ENCODE data around the gene PYGB.
"Not testable (repeated sequence)": the region's sequence is repeated elsewhere in the genome, so short reads cannot be mapped to it uniquely, and the experiment has no call there.

The PYGB gene

GRCh38 chr20:25310268-25310920 lies 62.5 kb downstream of the PYGB start:
- no peak for DNase-seq (ENCODE audit: low read depth in 1 of 2, low spot score in 1 of 2)

- no peak for DNase-seq (ENCODE audit: low read depth in 1 of 2, low spot score in 1 of 2)
Observed at GRCh38 chr20:25310921-25311728, 63.2 kb downstream of the PYGB start.

DNA sequence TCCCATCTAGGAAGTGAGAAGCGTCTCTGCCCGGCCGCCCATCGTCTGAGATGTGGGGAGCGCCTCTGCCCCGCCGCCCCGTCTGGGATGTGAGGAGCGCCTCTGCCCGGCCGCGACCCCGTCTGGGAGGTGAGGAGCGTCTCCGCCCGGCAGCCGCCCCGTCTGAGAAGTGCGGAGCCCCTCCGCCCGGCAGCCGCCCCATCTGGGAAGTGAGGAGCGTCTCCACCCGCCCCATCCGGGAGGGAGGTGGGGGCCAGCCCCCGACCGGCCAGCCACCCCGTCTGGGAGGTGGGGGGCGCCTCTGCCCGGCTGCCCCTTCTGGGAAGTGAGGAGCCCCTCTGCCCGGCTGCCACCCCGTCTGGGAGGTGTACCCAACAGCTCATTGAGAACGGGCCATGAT lies 64.8 kb downstream of the PYGB start:
- DNase-seq (ENCODE audit: low read depth in 1 of 2, low spot score in 1 of 2), result not testable (repeated sequence)

GRCh38 chr20:25313593-25313992 lies 65.7 kb downstream of the PYGB start:
- DNase-seq (ENCODE audit: low read depth in 1 of 2, low spot score in 1 of 2), result no peak

- no peak for DNase-seq (ENCODE audit: low read depth in 1 of 2, low spot score in 1 of 2)
Observed at GRCh38 chr20:25314497-25315417, 66.9 kb downstream of the PYGB start.

DNA sequence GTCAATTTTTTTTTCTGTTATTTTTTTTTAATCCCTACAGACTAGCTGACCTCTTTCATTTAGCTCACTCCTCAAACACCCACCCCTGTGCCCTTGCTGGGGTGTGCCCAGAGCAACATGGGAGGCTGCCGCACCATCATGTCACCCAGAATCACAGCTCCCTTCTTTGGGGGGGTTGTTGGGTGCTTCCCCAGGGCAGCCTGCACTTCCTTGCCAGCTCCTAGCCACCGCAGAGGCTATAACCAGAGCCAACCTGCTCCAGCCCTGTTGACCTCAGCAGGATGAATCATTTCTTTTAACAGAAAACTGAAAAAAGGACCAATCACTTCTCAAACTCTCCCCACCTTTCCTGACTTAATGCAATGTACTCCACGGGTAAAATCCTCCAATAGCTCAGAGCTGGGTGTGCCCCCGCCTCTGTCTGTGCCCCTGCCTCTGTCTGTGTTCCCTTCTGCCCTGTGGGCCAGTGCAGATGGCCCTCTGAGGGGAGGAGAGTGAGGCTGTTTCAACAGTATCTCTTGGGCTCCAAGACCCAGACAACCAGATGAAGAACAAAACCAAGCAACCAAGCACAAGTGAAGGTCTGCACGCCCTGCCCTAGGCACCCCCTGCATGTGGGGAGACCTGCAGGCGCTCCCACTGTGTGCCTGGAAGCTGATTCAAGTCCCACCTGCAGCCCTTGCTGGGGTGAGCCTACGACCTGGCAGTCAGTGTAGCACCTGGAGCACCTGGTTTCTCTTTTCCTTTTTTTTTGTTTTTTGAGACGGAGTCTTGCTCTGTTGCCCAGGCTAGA lies 67.7 kb downstream of the PYGB start:
- no peak for DNase-seq (ENCODE audit: low read depth in 1 of 2, low spot score in 1 of 2)

DNA sequence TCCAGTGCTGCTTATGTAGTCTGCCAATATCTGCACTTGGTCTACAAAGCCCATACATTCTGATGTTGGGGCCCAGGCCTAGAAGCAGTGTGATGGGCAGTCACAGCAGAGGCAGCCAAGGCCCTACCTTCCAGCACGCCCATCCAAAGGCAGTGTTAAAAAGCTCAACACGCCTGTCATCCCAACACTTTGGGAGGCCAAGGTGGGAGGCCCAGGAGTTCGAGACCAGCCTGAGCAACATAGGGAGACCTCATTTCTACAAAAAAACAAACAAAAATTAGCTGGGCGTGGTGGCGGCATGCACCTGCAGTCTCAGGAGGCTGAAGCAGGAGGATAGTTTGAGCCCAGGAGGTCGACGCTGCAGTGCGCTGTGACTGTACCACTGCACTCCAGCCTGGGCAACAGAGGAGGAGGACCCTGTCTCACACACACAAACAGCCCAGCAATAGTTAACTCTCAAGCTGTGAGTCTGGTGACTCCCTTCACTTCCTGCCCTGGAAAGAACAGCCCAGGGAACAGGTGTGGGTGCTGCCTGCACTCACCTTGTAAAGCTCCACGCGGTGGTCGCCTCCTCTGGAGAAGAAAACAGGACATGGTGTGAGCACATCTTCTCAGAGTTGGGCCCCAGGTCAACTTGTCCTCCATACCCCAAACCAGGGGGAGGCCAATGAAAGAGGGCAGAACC lies 68.8 kb downstream of the PYGB start:
- DNase-seq (ENCODE audit: low read depth in 1 of 2, low spot score in 1 of 2), result no peak

DNA sequence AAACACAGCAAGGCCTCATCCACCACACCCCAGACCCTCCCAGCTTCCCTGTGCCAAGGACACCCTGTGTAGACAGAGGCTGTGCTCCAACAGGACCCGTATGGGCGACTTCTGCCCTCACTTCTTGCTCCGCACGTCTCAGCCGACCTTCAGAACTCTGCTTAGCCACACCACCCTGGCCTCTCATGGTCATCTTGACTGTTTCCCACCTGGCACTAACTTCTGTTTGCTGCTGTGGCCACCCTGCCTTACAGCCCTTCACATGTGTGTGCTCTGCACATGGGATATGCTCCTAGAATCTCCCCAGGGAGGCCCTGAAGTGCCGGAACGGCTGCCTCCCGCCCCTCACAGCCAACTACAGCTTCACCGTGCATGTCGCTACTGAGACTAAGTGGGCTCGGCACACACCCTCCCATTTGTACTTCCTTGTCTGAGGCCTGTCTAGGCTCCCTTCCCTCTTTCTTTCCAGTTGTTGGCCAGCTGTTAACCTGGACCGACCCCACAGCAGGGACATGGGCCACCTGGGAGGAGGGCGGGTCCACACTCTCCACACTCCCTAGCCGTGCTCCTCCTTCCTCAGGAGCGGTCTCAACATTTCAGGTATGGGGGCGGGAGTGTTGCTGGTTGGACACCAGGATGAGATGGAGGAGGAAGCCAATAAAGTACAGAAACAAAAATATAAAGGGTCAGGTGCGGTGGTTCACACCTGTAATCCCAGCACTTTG lies 69.6 kb downstream of the PYGB start:
- DNase-seq (ENCODE audit: low read depth in 1 of 2, low spot score in 1 of 2), result no peak

- DNase-seq (ENCODE audit: low read depth in 1 of 2, low spot score in 1 of 2), result no peak
Observed at GRCh38 chr20:25318471-25319240, 70.8 kb downstream of the PYGB start.

DNA sequence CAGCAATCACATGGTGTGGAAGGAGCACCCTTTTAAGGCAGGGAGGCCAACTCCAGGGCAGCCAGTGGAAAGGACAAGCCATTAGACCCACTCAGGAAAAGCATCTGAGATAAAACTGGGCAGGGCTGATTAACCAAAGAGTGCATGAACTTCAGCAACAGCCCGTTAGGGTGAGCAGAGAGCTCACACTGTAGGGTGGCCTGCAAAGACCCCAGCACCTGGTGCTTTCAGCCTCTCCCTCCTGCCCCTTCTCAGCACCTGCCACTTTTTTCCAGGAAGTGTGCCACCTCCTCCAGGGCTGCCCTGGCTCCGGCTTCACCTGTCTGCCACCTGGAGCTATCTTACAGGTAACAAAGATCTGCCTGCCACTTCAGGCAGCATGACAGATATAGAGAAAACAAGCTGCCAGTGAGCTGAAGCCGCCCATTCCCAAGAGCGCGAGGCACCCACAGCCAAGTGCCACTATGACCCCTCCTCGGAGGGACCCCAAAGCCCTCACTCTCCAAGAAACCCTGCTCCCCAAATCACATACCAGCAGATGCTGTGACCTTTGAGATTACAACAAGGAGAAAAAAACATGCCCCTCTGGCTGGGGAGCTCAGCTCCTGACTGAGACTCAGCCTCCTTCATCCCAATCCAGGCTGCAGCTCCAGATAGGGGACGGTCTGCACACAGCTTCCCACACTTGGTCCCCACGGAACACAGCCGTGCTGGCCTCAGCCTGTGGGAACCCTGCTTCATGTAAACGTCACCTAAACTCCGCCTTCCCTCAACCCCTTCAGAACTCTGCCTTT lies 71.6 kb downstream of the PYGB start:
- DNase-seq (ENCODE audit: low read depth in 1 of 2, low spot score in 1 of 2), result no peak

DNA sequence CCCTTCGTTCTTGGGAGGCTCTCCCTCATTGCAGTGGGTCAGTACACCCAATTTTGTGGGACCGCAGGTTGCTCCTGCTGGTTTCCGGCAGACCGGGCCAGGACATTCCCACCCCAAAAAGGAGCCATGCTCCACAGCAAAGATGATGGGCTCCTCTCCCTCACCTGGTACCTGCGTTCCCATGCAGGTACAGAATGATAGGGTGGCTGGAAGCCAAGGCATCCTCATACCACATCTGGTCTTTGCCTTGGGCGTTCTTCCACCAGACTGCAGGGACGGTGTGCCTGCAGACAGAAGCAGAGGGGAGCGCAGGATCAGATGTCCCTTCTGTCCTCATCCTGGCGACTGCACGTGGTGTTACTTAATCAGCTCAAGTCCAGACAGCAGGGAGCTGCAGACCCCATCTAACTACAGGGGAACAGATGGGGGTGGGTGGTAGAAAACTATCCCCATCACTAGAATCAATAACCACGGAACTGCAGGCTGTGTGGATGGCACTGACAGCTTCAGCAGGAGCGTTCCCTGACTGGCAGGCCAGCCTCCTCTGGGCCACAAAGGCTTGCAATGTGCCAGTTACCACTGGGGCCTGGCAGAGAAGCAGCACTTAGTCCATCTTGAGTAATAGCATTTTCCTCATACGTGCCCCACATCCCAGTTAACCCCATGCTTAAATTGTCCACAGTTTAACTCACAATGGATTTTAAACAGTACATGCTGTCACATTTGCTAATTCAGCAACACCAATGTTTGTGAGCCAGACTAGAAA lies 72.3 kb downstream of the PYGB start:
- DNase-seq (ENCODE audit: low read depth in 1 of 2, low spot score in 1 of 2), result no peak

DNA sequence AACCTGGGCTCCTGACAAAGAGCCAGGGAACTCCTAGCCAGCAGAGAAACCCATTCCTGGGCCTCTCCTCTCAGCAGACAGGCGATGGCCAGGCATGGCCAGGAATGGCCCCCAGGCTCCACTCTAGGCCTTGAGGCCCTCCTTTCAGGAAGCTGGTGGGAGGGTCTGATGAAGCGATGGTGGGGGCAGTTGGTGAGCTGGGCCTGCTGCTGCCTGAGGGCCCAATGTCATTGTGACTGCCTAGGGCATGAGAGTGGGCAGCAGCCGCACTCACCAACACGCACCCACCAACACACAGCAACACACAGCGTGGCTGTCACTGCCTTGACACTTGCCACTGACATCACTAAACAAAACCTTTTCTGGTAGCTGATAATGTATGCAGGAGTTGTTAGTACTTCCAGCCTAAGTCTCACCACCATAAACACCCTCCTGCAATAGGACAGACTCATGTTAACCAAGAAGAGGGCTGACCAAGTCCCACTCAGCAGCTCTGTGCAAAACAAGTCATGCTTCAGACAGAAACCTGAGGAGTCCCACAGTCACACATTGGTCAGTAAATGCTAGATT lies 73.5 kb downstream of the PYGB start:
- no peak for DNase-seq (ENCODE audit: low read depth in 1 of 2, low spot score in 1 of 2)

DNA sequence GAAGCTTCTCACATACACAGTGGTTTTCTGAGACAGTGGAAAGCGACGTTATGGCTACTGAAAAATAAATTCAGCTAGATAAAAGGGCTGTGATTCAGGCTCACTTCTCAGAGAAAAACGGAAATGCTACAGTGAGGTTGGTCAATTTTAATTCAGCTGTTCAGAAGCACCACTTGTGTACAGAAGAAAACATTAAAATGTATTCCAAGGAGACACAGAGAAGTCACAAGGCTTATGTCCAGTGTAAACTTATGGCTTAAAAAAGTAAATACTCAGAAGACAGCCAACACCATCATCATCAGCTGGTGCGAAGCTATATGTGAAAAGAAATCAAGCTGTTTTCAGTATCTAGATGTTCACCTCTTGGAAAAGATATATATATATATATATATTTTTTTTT lies 74.1 kb downstream of the PYGB start:
- DNase-seq (ENCODE audit: low read depth in 1 of 2, low spot score in 1 of 2), result no peak

- no peak for DNase-seq (ENCODE audit: low read depth in 1 of 2, low spot score in 1 of 2)
Observed at GRCh38 chr20:25323496-25324246, 75.8 kb downstream of the PYGB start.

DNA sequence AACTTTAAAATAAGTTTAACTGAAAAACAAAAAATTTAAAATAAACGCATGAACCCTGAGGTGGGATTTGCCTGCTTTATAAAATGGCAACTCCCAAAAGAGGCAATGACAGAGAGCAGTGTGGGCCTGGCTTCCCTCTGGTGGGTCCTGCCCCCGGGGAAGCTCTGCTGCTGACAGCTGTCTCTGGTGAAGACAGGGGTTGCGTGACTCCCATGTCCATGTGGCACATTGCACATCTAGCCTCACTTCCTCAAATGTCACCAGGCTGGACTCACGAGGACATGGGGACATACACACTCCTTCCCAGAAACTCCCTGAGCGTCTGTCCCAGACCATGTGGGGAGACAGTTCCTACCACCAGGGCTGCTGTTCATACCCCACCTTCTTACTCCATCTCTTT lies 76.5 kb downstream of the PYGB start:
- DNase-seq (ENCODE audit: low read depth in 1 of 2, low spot score in 1 of 2), result no peak

DNA sequence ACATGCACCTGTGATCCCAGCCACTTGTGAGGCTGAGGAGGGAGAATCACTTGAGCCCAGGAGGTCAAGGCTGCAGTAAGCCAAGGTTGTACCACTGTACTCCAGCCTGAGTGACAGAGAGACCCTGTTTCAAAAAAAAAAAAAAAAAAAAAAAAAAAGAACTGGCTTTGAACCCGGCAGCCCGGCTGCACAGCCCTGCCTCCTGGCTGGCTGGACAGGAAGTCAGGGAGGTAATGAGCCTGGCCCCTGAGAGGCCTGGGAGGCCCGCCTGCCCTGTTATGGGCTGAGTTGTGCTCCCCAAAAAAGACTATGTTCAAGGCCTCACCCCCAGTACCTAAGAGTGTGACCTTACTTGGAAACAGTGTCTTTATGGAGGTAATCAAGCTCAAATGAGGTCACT lies 77.2 kb downstream of the PYGB start:
- no peak for DNase-seq (ENCODE audit: low read depth in 1 of 2, low spot score in 1 of 2)
